MCF 10A (cell line): Measurements from ENCODE around the gene PIGS. TPM values are rescaled to one million over a fixed set of nuclear protein-coding genes. Genes with fewer than 3 reads are reported as not detected.
A peak's percentile ranks its signal among the peaks of the same experiment; 100 is the strongest.

ENCODE experiments used
- BruUV-seq: library from RNA; stranded (reverse); fragments of 400-500 nt; replicated peaks from 2 replicates; lab custom pipeline; 2021; lab: Mats Ljungman, UMichigan
- CTCF ChIA-PET: fragments of 300-600 bp; sonication (Branson Sonifier 250); formaldehyde crosslinking; extraction: SDS; loops from one replicate; lab custom pipeline; 2021; ENCODE audit warnings: antibody characterized with exemption, inconsistent platforms; lab: Yijun Ruan, JAX
- POLR2A ChIA-PET: fragments of 300-600, 350-650 bp; sonication (Branson Sonifier 250); formaldehyde crosslinking; extraction: SDS; loops from one replicate; lab custom pipeline; 2020; ENCODE audit warnings: antibody characterized with exemption, inconsistent platforms; lab: Yijun Ruan, JAX
- DNase-seq: peaks from one replicate; pipeline ENCODE4 v3.0.0-alpha.2; 2018; ENCODE audit not compliant: unreplicated experiment
- H3K27ac Mint-ChIP-seq: one replicate; pipeline ENCODE4 v1.8.0; 2022; ENCODE audit warnings: mild to moderate bottlenecking, low read depth, mixed read lengths; ENCODE audit not compliant: unreplicated experiment
- H3K27me3 Mint-ChIP-seq: one replicate; pipeline ENCODE4 v1.8.0; 2022; ENCODE audit warnings: mixed read lengths; ENCODE audit not compliant: insufficient read depth, unreplicated experiment
- H3K36me3 Mint-ChIP-seq: one replicate; pipeline ENCODE4 v1.8.0; 2022; ENCODE audit warnings: mild to moderate bottlenecking, moderate library complexity, mixed read lengths; ENCODE audit not compliant: insufficient read depth, unreplicated experiment
- H3K4me1 Mint-ChIP-seq: one replicate; pipeline ENCODE4 v1.8.0; 2022; ENCODE audit warnings: mixed read lengths; ENCODE audit not compliant: insufficient read depth, unreplicated experiment
- H3K4me3 Mint-ChIP-seq: one replicate; pipeline ENCODE4 v1.8.0; 2022; ENCODE audit warnings: mild to moderate bottlenecking, moderate library complexity, mixed read lengths; ENCODE audit not compliant: unreplicated experiment
- H3K9me3 Mint-ChIP-seq: one replicate; pipeline ENCODE4 v1.8.0; 2022; ENCODE audit warnings: mixed read lengths; ENCODE audit not compliant: unreplicated experiment
- intact Hi-C: fragments of 100-400 bp; cut with micrococcal nuclease; formaldehyde crosslinking; loops from 2 replicates; pipeline ENCODE4 v1.14.1; 2022
- total RNA-seq: library from RNA; stranded (reverse); gene quantifications from 2 replicates; pipeline ENCODE4 v1.2.3, GENCODE V29; 2022
- TF ChIP-seq, protein P1 (sequence below): fragments of 200-600 bp; IDR thresholded peaks from one replicate; pipeline ENCODE4 v1.8.0; 2022; ENCODE audit warnings: antibody characterized with exemption, mild to moderate bottlenecking; ENCODE audit not compliant: unreplicated experiment

PIGS gene
- total RNA-seq, 1 experiment from 2014 or later, result 50.5 TPM

DNA sequence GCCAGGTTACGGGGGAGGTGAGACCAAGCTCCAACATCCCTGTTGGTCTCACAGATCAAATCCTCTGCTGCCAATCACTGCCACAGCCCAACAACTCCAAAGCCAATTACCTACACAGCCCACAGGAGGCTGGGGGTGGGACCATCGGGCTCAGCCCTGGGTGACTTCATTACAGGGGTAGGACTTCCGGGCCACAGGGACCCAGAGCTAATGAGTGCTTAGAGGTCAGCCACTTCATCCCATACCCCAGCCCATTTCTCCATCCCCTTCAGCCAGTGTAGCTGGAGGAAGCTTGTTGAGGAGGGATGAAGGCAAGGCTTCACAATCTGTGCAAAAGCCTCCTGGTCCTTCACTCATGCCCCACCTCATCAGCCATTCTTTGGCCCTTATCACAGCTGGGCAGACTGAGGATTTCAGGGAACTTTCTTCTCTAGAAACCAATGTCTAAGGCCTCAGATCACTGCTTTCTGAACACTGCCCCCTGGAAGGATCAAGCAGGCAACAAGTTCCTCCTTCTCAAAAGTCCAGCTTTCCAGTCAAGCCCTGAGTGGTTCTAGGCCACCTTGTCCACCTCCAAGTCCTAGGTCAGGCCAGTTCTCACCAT, 59.4 kb downstream of the PIGS start:
- Mint-ChIP-seq H3K4me3 (no peak overlapping the region), H3K4me1 (peaks cover 12% of the 10 kb centered on the region), H3K9me3 (no peaks in the 10 kb centered on the region), H3K27me3 (peaks cover 34% of the 10 kb centered on the region), H3K27ac (no peak overlapping the region), H3K36me3 (no peaks in the 10 kb centered on the region)
- BruUV-seq, result no TSS peak
- POLR2A ChIA-PET, result interaction anchor here (0.7 kb wide), 1 partner anchor 23 kb away, joined by 3 read pairs; no protein-coding TSS in a partner anchor
- TF ChIP-seq, protein P1, sequence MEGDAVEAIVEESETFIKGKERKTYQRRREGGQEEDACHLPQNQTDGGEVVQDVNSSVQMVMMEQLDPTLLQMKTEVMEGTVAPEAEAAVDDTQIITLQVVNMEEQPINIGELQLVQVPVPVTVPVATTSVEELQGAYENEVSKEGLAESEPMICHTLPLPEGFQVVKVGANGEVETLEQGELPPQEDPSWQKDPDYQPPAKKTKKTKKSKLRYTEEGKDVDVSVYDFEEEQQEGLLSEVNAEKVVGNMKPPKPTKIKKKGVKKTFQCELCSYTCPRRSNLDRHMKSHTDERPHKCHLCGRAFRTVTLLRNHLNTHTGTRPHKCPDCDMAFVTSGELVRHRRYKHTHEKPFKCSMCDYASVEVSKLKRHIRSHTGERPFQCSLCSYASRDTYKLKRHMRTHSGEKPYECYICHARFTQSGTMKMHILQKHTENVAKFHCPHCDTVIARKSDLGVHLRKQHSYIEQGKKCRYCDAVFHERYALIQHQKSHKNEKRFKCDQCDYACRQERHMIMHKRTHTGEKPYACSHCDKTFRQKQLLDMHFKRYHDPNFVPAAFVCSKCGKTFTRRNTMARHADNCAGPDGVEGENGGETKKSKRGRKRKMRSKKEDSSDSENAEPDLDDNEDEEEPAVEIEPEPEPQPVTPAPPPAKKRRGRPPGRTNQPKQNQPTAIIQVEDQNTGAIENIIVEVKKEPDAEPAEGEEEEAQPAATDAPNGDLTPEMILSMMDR, result no peak
- DNase-seq, result no peak
- intact Hi-C loops, result no loop called here
- CTCF ChIA-PET, result interaction anchor here (0.7 to 1.1 kb wide), 4 partner anchors 11 to 39 kb away, joined by 3 to 5 read pairs (median 4); no protein-coding TSS in a partner anchor

DNA sequence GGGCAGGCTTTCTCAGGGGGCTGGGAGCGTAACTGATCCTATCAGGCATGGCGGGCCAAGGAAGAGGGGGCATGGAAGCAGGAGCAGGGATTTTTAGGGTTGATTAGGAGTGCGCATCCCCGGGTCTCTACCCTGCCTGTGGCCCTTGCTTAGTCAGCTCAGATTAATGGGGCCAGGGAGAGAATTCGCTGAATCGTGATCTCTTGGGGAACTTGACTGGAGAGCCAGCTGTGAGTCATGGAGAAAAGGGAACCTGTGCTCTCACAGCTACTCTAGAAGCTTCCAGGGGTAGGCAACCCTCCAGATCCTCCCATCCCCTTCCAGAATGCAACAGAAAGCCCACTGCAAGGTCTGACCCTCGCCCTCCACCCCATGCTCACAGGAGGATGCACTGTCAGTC, 61.5 kb downstream of the PIGS start:
- H3K4me1 Mint-ChIP-seq, result peaks cover 19% of the 10 kb centered on the region
- no peak for DNase-seq
- no peak overlapping the region for H3K4me3 Mint-ChIP-seq
- ChIA-PET CTCF (interaction anchor here (0.7 to 0.9 kb wide), 2 partner anchors 14 to 17 kb away, joined by 3 read pairs; no protein-coding TSS in a partner anchor), POLR2A (no interaction called here)
- no TSS peak for BruUV-seq
- TF ChIP-seq, protein P1, result no peak
- intact Hi-C loops, result no loop called here
- H3K27ac Mint-ChIP-seq, result no peak overlapping the region
- no peaks in the 10 kb centered on the region for H3K36me3 Mint-ChIP-seq
- no peaks in the 10 kb centered on the region for H3K9me3 Mint-ChIP-seq
- peaks cover 34% of the 10 kb centered on the region for H3K27me3 Mint-ChIP-seq

DNA sequence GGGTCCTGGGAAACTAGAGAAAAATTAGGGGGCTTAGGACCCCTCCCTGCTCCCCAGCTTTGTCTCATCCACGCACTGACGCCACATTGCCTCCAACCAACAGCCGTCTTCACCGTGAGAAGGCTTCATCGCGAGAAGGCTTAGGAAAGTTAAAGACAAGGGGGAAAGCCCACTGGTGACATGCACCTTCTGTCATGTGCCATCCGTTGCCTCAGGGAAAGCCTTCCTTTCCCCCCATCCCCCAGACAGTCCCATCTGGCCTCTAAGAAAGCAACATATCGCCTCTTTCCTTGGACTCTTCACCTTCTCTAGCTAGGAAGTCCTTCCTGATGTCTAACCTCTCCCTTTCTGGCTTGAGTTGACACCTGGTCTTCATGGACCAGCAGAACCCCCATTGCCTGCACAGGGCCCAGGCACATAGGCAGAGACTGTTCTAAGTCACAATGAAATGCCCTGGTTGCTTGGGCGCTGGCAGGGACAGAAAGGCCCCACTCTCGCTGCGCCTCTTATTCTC, 63.1 kb downstream of the PIGS start:
- Mint-ChIP-seq H3K27me3 (peaks cover 38% of the 10 kb centered on the region), H3K27ac (no peak overlapping the region), H3K4me3 (no peak overlapping the region), H3K36me3 (no peaks in the 10 kb centered on the region), H3K4me1 (peaks cover 19% of the 10 kb centered on the region), H3K9me3 (no peaks in the 10 kb centered on the region)
- ChIA-PET POLR2A (interaction anchor here (1.1 to 1.8 kb wide), 5 partner anchors 11 to 103 kb away, joined by 3 to 8 read pairs (median 4); no protein-coding TSS in a partner anchor), CTCF (interaction anchor here (1.5 kb wide), 1 partner anchor 15 kb away, joined by 4 read pairs; no protein-coding TSS in a partner anchor)
- BruUV-seq, result no TSS peak
- DNase-seq, result no peak
- TF ChIP-seq, protein P1, result no peak
- intact Hi-C loops, result no loop called here

DNA sequence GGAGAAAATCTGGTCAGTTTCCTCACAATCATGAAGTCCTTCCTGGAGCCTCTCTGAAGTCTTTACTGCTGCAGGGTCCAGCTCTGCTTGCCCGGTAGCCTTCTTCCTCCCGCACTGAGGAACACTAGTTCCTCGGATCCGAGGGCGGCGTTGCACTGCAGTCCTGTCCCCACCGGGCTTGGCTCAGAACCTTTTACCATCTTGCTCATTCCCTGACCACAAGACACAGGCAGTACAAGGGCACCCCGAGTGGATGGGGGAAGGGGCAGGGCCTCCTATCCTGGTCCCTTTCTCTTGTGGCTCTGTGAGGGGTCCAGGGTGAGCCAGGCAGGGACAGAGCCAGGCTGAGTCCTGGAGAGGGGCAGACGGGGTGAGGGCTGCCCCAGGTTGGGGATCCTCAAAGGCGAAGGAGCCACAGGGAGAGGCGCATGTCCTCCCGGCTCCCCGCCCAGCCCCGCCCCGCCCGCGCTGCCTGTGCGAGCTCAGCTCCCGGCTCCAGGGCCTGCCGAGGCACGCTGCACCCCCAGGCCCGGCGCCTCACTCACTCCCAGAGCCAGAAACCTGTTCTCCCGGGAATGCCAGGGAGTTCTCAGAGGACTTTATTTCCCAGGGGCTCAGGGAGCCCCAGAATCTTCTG, 63.6 kb downstream of the PIGS start:
- no TSS peak for BruUV-seq
- ChIA-PET CTCF (interaction anchor here (0.5 to 2.0 kb wide), 4 partner anchors 9 to 40 kb away, joined by 3 to 8 read pairs (median 4); no protein-coding TSS in a partner anchor), POLR2A (interaction anchor here (0.7 to 1.8 kb wide), 6 partner anchors 12 to 103 kb away, joined by 3 to 8 read pairs (median 4); no protein-coding TSS in a partner anchor)
- Mint-ChIP-seq H3K27me3 (peaks cover 32% of the 10 kb centered on the region), H3K36me3 (no peaks in the 10 kb centered on the region), H3K4me1 (peaks cover 19% of the 10 kb centered on the region), H3K9me3 (no peaks in the 10 kb centered on the region), H3K4me3 (no peak overlapping the region), H3K27ac (no peak overlapping the region)
- peak; percentile 61 for DNase-seq
- intact Hi-C loops, result no loop called here
- TF ChIP-seq, protein P1, result no peak
